Endothelial cell of umbilical vein (primary cell): Measurements from ENCODE around the gene APOBEC3G. TPM values are rescaled to one million over a fixed set of nuclear protein-coding genes. Genes with fewer than 3 reads are reported as not detected.

Experiments
- BruUV-seq: library from RNA; stranded (reverse); fragments of 400-500 nt; replicated peaks from 2 replicates; lab custom pipeline; 2021; lab: Mats Ljungman, UMichigan
- CTCF ChIA-PET: fragments of 300-600, 350-600 bp; sonication (Branson Sonifier 250); formaldehyde crosslinking; loops from one replicate; lab custom pipeline; 2021; ENCODE audit warnings: antibody characterized with exemption, inconsistent platforms; lab: Charles Lee
- POLR2A ChIA-PET: fragments of 300-600, 350-600 bp; sonication (Branson Sonifier 250); formaldehyde crosslinking; loops from one replicate; lab custom pipeline; 2021; ENCODE audit warnings: antibody characterized with exemption, inconsistent platforms; lab: Charles Lee
- DNase-seq: peaks from one replicate; pipeline ENCODE4 v3.0.0-alpha.2; 2011; ENCODE audit warnings: low read depth, low spot score
- FAIRE-seq: peaks from 2 replicates; lab custom pipeline; 2011; peaks lifted over from hg19 to GRCh38; lab: Jason Lieb, UNC
- H2AFZ ChIP-seq: 2 replicates; pipeline ENCODE4 v1.6.0; 2012; ENCODE audit warnings: low read depth, low read length, control low read depth, inconsistent platforms
- H3K27ac ChIP-seq: 2 replicates; pipeline ENCODE4 v1.5.1; 2011; ENCODE audit warnings: low read depth, mild to moderate bottlenecking, control low read depth, low read length, moderate library complexity; ENCODE audit not compliant: insufficient read depth
- H3K27me3 ChIP-seq, 2 experiments: 2 replicates each; pipeline versions ENCODE4 v1.6.0 to v1.6.1; 2011; ENCODE audit warnings: low read length in 2 of 2, mixed read lengths in 1 of 2; ENCODE audit not compliant: control insufficient read depth in 2 of 2, insufficient read depth in 2 of 2
- H3K36me3 ChIP-seq, 2 experiments: 2 replicates in 1 of 2; 3 replicates in 1 of 2; pipeline ENCODE4 v1.5.1; 2011; ENCODE audit warnings: low read length in 2 of 2, mild to moderate bottlenecking in 1 of 2, moderate library complexity in 1 of 2; ENCODE audit not compliant: control insufficient read depth in 2 of 2, insufficient read depth in 2 of 2; ENCODE audit errors: extremely low read depth in 1 of 2
- H3K4me1 ChIP-seq: 3 replicates; pipeline ENCODE4 v1.5.1; 2011; ENCODE audit warnings: mild to moderate bottlenecking, low read length; ENCODE audit not compliant: control insufficient read depth, insufficient read depth; ENCODE audit errors: extremely low read depth
- H3K4me2 ChIP-seq: 2 replicates; pipeline ENCODE4 v1.6.1; 2011; ENCODE audit warnings: low read length, control low read depth, mixed read lengths; ENCODE audit not compliant: insufficient read depth
- H3K4me3 ChIP-seq, 3 experiments: fragments of 200-600 bp in 1 of 3; sonication (generic), shearing (Covaris generic) in 1 of 3; replicated peaks in 1 of 3; 2 replicates each; pipeline ENCODE4 v1.5.1; 2011 to 2016; ENCODE audit warnings: control low read depth in 3 of 3, low read length in 3 of 3, mild to moderate bottlenecking in 2 of 3, inconsistent platforms in 1 of 3, low read depth in 1 of 3, moderate library complexity in 1 of 3; ENCODE audit not compliant: insufficient read depth in 1 of 3
- H3K79me2 ChIP-seq: 2 replicates; pipeline ENCODE4 v1.6.0; 2012; ENCODE audit warnings: low read length, inconsistent platforms; ENCODE audit not compliant: control insufficient read depth, insufficient read depth
- H3K9ac ChIP-seq: replicated peaks from 2 replicates; pipeline ENCODE3; 2011; ENCODE audit warnings: low read length, control low read depth; ENCODE audit not compliant: insufficient read depth; ENCODE audit errors: extremely low read depth
- H3K9me1 ChIP-seq: replicated peaks from 3 replicates; pipeline ENCODE4 v1.6.0; 2011; ENCODE audit warnings: mild to moderate bottlenecking, low read length; ENCODE audit not compliant: control insufficient read depth, insufficient read depth; ENCODE audit errors: extremely low read depth
- H3K9me3 ChIP-seq: replicated peaks from 2 replicates; pipeline ENCODE4 v1.5.1; 2012; ENCODE audit warnings: low read length, inconsistent platforms; ENCODE audit not compliant: control insufficient read depth, insufficient read depth
- H4K20me1 ChIP-seq: replicated peaks from 2 replicates; pipeline ENCODE3; 2011; ENCODE audit warnings: mild to moderate bottlenecking, low read length; ENCODE audit not compliant: control insufficient read depth, insufficient read depth; ENCODE audit errors: extremely low read depth
- CTCF ChIP-seq, 2 donors: IDR thresholded peaks; 1 replicate in 1 of 2; 2 replicates in 1 of 2; pipeline ENCODE4 v1.5.1; 2011; ENCODE audit warnings: low read length in 2 of 2, mild to moderate bottlenecking in 2 of 2, moderate library complexity in 2 of 2, control low read depth in 1 of 2, inconsistent platforms in 1 of 2, low read depth in 1 of 2; ENCODE audit not compliant: insufficient read depth in 1 of 2; ENCODE audit errors: extremely low read depth in 1 of 2
- EZH2 ChIP-seq: IDR thresholded peaks from 2 replicates; pipeline ENCODE4 v1.6.1; 2012; ENCODE audit warnings: borderline replicate concordance, low read depth, mild to moderate bottlenecking, moderate library complexity, low read length, inconsistent platforms; ENCODE audit not compliant: severe bottlenecking
- FOS ChIP-seq: IDR thresholded peaks from 2 replicates; pipeline ENCODE4 v1.6.1; 2011; ENCODE audit warnings: mild to moderate bottlenecking, low read length, moderate library complexity, borderline replicate concordance; ENCODE audit not compliant: insufficient read depth
- GATA2 ChIP-seq: IDR thresholded peaks from 2 replicates; pipeline ENCODE4 v1.7.0; 2011; ENCODE audit warnings: low read depth, mild to moderate bottlenecking, moderate library complexity, mixed read lengths, low read length; ENCODE audit not compliant: insufficient read length, insufficient read depth
- JUN ChIP-seq: IDR thresholded peaks from 2 replicates; pipeline ENCODE4 v1.6.1; 2011; ENCODE audit warnings: borderline replicate concordance, low read depth; ENCODE audit not compliant: insufficient read length, insufficient read depth
- MAX ChIP-seq: IDR thresholded peaks from 2 replicates; pipeline ENCODE4 v1.6.1; 2011; ENCODE audit not compliant: insufficient read depth, insufficient read length
- MYC ChIP-seq: IDR thresholded peaks from one replicate; pipeline ENCODE4 v1.6.1; 2011; ENCODE audit warnings: mild to moderate bottlenecking, low read depth, low read length
- POLR2A ChIP-seq: IDR thresholded peaks from 2 replicates; pipeline ENCODE4 v1.6.1; 2012; ENCODE audit warnings: low read depth, mild to moderate bottlenecking, control low read depth, low read length
- POLR2AphosphoS5 ChIP-seq: IDR thresholded peaks from 2 replicates; pipeline ENCODE4 v1.6.1; 2012; ENCODE audit warnings: low read depth, mild to moderate bottlenecking, control low read depth, low read length, moderate library complexity; ENCODE audit not compliant: insufficient read depth
- dilution Hi-C: fragments of 300-500 bp; cut with MboI; formaldehyde crosslinking; loops from one replicate; pipeline ENCODE4 v1.15.0; 2019; ENCODE audit warnings: low sequenced_read_pairs; ENCODE audit not compliant: extremely low pct_ligation_motif_present
- intact Hi-C: fragments of 100-400 bp; cut with micrococcal nuclease; formaldehyde crosslinking; loops from one replicate; pipeline ENCODE4 v1.10.0; 2022
- polyA plus RNA-seq, 4 experiments: library from polyadenylated mRNA; depleted of rRNA in 3 of 4; stranded (reverse) in 3 of 4; unstranded in 1 of 4; fragments of >200 nt; gene quantifications; 2 replicates each; pipeline versions ENCODE4 v1.2.1 to v1.2.3, GENCODE V29; 2011 to 2012; ENCODE audit warnings: missing spikeins in 1 of 4
- total RNA-seq: library from RNA; stranded (reverse); gene quantifications from 2 replicates; pipeline ENCODE4 v1.2.3, GENCODE V29; 2021

APOBEC3G gene
- total and polyA plus RNA-seq, 2 donors (not counting 3 experiments of a cell fraction or from before 2014, with no cell fraction given), result 3.6 to 5.1 TPM

- no TSS peak for BruUV-seq
- Histone ChIP-seq H3K27me3 (peaks cover 0 to 4% of the 10 kb centered on the region in 2 experiments), H4K20me1 (no peaks in the 10 kb centered on the region), H3K9me1 (no peaks in the 10 kb centered on the region), H3K4me2 (no peak overlapping the region), H3K9ac (no peak overlapping the region), H3K9me3 (no peaks in the 10 kb centered on the region), H2AFZ (no peak overlapping the region), H3K4me1 (no peaks in the 10 kb centered on the region), H3K79me2 (no peaks in the 10 kb centered on the region), H3K4me3 (no peak overlapping the region), H3K27ac (no peak overlapping the region), H3K36me3 (no peaks in the 10 kb centered on the region)
- no peak for DNase-seq
- intact Hi-C loops (no loop called here), dilution Hi-C loops (no loop called here)
- no peak for TF ChIP-seq POLR2AphosphoS5
- TF ChIP-seq MYC, result no peak
- TF ChIP-seq MAX, result no peak
- no peak for TF ChIP-seq GATA2
- no peak for TF ChIP-seq POLR2A
- ChIA-PET POLR2A (no interaction called here), CTCF (no interaction called here)
- FAIRE-seq, result no peak
Observed at GRCh38 chr22:39088685-39089032, 11.6 kb downstream of the APOBEC3G start.

- H3K9me3 ChIP-seq, result no peaks in the 10 kb centered on the region
- intact Hi-C loops, result no loop called here
- DNase-seq (no peak), FAIRE-seq (no peak)
- no peaks in the 10 kb centered on the region for H3K9me1 ChIP-seq
- POLR2A ChIA-PET, result no interaction called here
- H2AFZ ChIP-seq, result no peak overlapping the region
- no peaks in the 10 kb centered on the region for H4K20me1 ChIP-seq
- no peak overlapping the region for H3K4me2 ChIP-seq
- H3K4me1 ChIP-seq, result no peaks in the 10 kb centered on the region
- H3K4me3 ChIP-seq, result no peak overlapping the region
- CTCF ChIA-PET, result no interaction called here
- BruUV-seq, result no TSS peak
- TF ChIP-seq MAX, result no peak
- no peak for TF ChIP-seq POLR2A
- no peak for TF ChIP-seq EZH2
- TF ChIP-seq MYC, result no peak
- TF ChIP-seq POLR2AphosphoS5, result no peak
- no peak for TF ChIP-seq JUN
- no peak for TF ChIP-seq FOS
- no peak for TF ChIP-seq GATA2
- no peak for TF ChIP-seq CTCF (IDR thresholded peaks at IDR 0.05; ENCODE audit: extremely low read depth in 1 of 2, insufficient read depth in 1 of 2, low read depth in 1 of 2, low read length in 2 of 2)
- no peaks in the 10 kb centered on the region for H3K79me2 ChIP-seq
- H3K9ac ChIP-seq, result no peak overlapping the region
- no peaks in the 10 kb centered on the region for H3K36me3 ChIP-seq
- dilution Hi-C loops, result no loop called here
- peaks cover 0 to 4% of the 10 kb centered on the region in 2 experiments for H3K27me3 ChIP-seq
- H3K27ac ChIP-seq, result no peak overlapping the region
Observed at GRCh38 chr22:39089928-39090327, 12.9 kb downstream of the APOBEC3G start.
